Sigmoid colon (tissue), 3 donors: Measurements from ENCODE around the gene RBM17.

Experiments
- CTCF ChIP-seq, 4 experiments: fragments of 450-650 bp in 3 of 4; fragments of 200-600 bp in 1 of 4; IDR thresholded peaks; one replicate each; pipeline ENCODE4 v1.5.1; 2016 to 2019; ENCODE audit warnings: antibody characterized with exemption in 4 of 4, mild to moderate bottlenecking in 3 of 4, moderate library complexity in 2 of 4
- POLR2A ChIP-seq, 2 donors: fragments of 450-650 bp; IDR thresholded peaks; one replicate each; pipeline ENCODE4 v1.6.1; 2016; ENCODE audit warnings: antibody characterized with exemption in 2 of 2, mild to moderate bottlenecking in 2 of 2, moderate library complexity in 2 of 2

- TF ChIP-seq POLR2A (IDR thresholded peaks at IDR 0.05) (no peak), CTCF (IDR thresholded peaks at IDR 0.05) (no peak)
These were observed 52.1 kb downstream of the RBM17 start for GRCh38 chr10:6140965-6141295.
